ENCODE data around the gene NRAS.

Gene NRAS

GRCh38 chr1:114685851-114686250 lies 30.7 kb downstream of the NRAS start:
- no peak for TF ChIP-seq POLR2A (IDR thresholded peaks at IDR 0.05; ENCODE audit: low read depth, low read length)
- FAIRE-seq (no peak), DNase-seq (ENCODE audit: insufficient read length, low spot score) (no peak)

GRCh38 chr1:114677691-114678090 lies 38.9 kb downstream of the NRAS start:
- no peak for TF ChIP-seq POLR2A (IDR thresholded peaks at IDR 0.05; ENCODE audit: low read depth, low read length)
- no peak for FAIRE-seq
- no peak for DNase-seq (ENCODE audit: insufficient read length, low spot score)

GRCh38 chr1:114676115-114676514 lies 40.5 kb downstream of the NRAS start:
- no peak for FAIRE-seq
- DNase-seq (ENCODE audit: insufficient read length, low spot score), result no peak
- no peak for TF ChIP-seq POLR2A (IDR thresholded peaks at IDR 0.05; ENCODE audit: low read depth, low read length)

GRCh38 chr1:114671939-114672275 lies 44.7 kb downstream of the NRAS start:
- DNase-seq (ENCODE audit: insufficient read length, low spot score) (no peak), FAIRE-seq (no peak)
- TF ChIP-seq POLR2A (IDR thresholded peaks at IDR 0.05; ENCODE audit: low read depth, low read length), result no peak

GRCh38 chr1:114671011-114671938 lies 45.3 kb downstream of the NRAS start:
- FAIRE-seq (no peak), DNase-seq (ENCODE audit: insufficient read length, low spot score) (no peak)
- TF ChIP-seq POLR2A (IDR thresholded peaks at IDR 0.05; ENCODE audit: low read depth, low read length), result no peak

GRCh38 chr1:114670083-114671010 lies 46.2 kb downstream of the NRAS start:
- TF ChIP-seq POLR2A (IDR thresholded peaks at IDR 0.05; ENCODE audit: low read depth, low read length), result no peak
- DNase-seq (ENCODE audit: insufficient read length, low spot score), result peak; percentile 52
- FAIRE-seq, result no peak

GRCh38 chr1:114669562-114670082 lies 46.9 kb downstream of the NRAS start, which contains the start of gene DENND2C:
Gene DENND2C (minus strand): TSS chr1:114670049. CDS start chr1:114625984, 44,065 bp downstream.
- no peak for FAIRE-seq
- no peak for TF ChIP-seq POLR2A (IDR thresholded peaks at IDR 0.05; ENCODE audit: low read depth, low read length)
- DNase-seq (ENCODE audit: insufficient read length, low spot score), result no peak

- FAIRE-seq, result no peak
- no peak for DNase-seq (ENCODE audit: insufficient read length, low spot score)
- TF ChIP-seq POLR2A (IDR thresholded peaks at IDR 0.05; ENCODE audit: low read depth, low read length), result no peak
Observed at GRCh38 chr1:114668784-114669561, 47.6 kb downstream of the NRAS start.

GRCh38 chr1:114668373-114668772 lies 48.2 kb downstream of the NRAS start:
- no peak for FAIRE-seq
- no peak for DNase-seq (ENCODE audit: insufficient read length, low spot score)
- no peak for TF ChIP-seq POLR2A (IDR thresholded peaks at IDR 0.05; ENCODE audit: low read depth, low read length)

GRCh38 chr1:114666954-114667353 lies 49.6 kb downstream of the NRAS start:
- FAIRE-seq, result no peak
- no peak for DNase-seq (ENCODE audit: insufficient read length, low spot score)
- TF ChIP-seq POLR2A (IDR thresholded peaks at IDR 0.05; ENCODE audit: low read depth, low read length), result no peak

GRCh38 chr1:114660238-114660637 lies 56.3 kb downstream of the NRAS start:
- DNase-seq (ENCODE audit: insufficient read length, low spot score), result no peak
- no peak for TF ChIP-seq POLR2A (IDR thresholded peaks at IDR 0.05; ENCODE audit: low read depth, low read length)
- FAIRE-seq, result no peak
